A549 (cell line): ENCODE measurements around the gene S100B. TPM values are rescaled to one million over a fixed set of nuclear protein-coding genes. Genes with fewer than 3 reads are reported as not detected.

Experiments
- ATAC-seq, 2 experiments: fragments of 200-7000 bp in 1 of 2; fragments of >200 bp in 1 of 2; cut with Nextera tagmentation in 1 of 2; cut with Tn5 transposase in 1 of 2; 3 replicates each; pipeline versions ENCODE4 v1.8.0 to v1.9.1; 2018 to 2020; ENCODE audit warnings: mild to moderate bottlenecking in 1 of 2, moderate library complexity in 1 of 2
- CTCF ChIA-PET: fragments of 300-600 bp; sonication (Branson Sonifier 250); formaldehyde crosslinking; extraction: SDS; loops from one replicate; lab custom pipeline; 2021; ENCODE audit warnings: antibody characterized with exemption, inconsistent platforms; lab: Yijun Ruan, JAX
- POLR2A ChIA-PET: fragments of 350-600 bp; formaldehyde crosslinking; extraction: SDS; loops from one replicate; lab custom pipeline; 2021; ENCODE audit warnings: antibody characterized with exemption, inconsistent platforms; lab: Yijun Ruan, JAX
- DNase-seq, 2 experiments: peaks; one replicate each; pipeline versions ENCODE4 v3.0.0 to v3.0.0-alpha.2; 2011 to 2016; ENCODE audit warnings: low read depth in 1 of 2, low spot score in 1 of 2
- FAIRE-seq: peaks from 2 replicates; lab custom pipeline; 2011; peaks lifted over from hg19 to GRCh38; lab: Jason Lieb, UNC
- H3K27ac ChIP-seq, 2 experiments: fragments of >200 bp; sonication (Bioruptor Twin); formaldehyde crosslinking; 3 replicates each; pipeline ENCODE4 v1.5.1; 2016 to 2017
- H3K4me1 ChIP-seq: fragments of >200 bp; sonication (Bioruptor Twin); formaldehyde crosslinking; 3 replicates; pipeline ENCODE4 v1.6.1; 2016
- H3K4me2 ChIP-seq: fragments of >200 bp; sonication (Bioruptor Twin); formaldehyde crosslinking; 3 replicates; pipeline ENCODE4 v1.6.1; 2016
- H3K4me3 ChIP-seq: fragments of >200 bp; sonication (Bioruptor Twin); formaldehyde crosslinking; 3 replicates; pipeline ENCODE4 v1.5.1; 2016
- H3K9me3 ChIP-seq: fragments of >200 bp; sonication (Bioruptor Twin); formaldehyde crosslinking; 3 replicates; pipeline ENCODE4 v1.6.1; 2016
- CBX8 ChIP-seq: fragments of 200-600 bp; sonication (generic); IDR thresholded peaks from 2 replicates; pipeline ENCODE4 v1.6.1; 2016
- CHD2 ChIP-seq: fragments of 150-350 bp; IDR thresholded peaks from 2 replicates; pipeline ENCODE4 v1.6.1; 2014; ENCODE audit warnings: low read length; ENCODE audit not compliant: partially characterized antibody
- ESRRA ChIP-seq: fragments of 150-350 bp; IDR thresholded peaks from 2 replicates; pipeline ENCODE4 v1.6.1; 2014; ENCODE audit warnings: mild to moderate bottlenecking, low read length, borderline replicate concordance
- FOSL2 ChIP-seq, 2 experiments: fragments of 450-650 bp in 1 of 2; fragments of >200 bp in 1 of 2; sonication (Bioruptor Twin) in 1 of 2; formaldehyde crosslinking; IDR thresholded peaks; 2 replicates each; pipeline versions ENCODE4 v1.5.0 to v1.6.1; 2016 to 2020; ENCODE audit warnings: mild to moderate bottlenecking in 1 of 2, moderate library complexity in 1 of 2
- HDAC2 ChIP-seq: fragments of 200-600 bp; sonication (generic); IDR thresholded peaks from 2 replicates; pipeline ENCODE4 v1.6.1; 2016
- HOXB5 ChIP-seq: fragments of 250-450 bp; sonication (Bioruptor Pico); IDR thresholded peaks from 2 replicates; pipeline ENCODE4 v1.5.0; 2020; ENCODE audit warnings: mild to moderate bottlenecking, moderate library complexity
- JUNB ChIP-seq: fragments of >200 bp; sonication (Bioruptor Twin); formaldehyde crosslinking; IDR thresholded peaks from 2 replicates; pipeline ENCODE4 v1.6.1; 2016
- KDM1A ChIP-seq: fragments of 200-600 bp; sonication (generic); IDR thresholded peaks from 2 replicates; pipeline ENCODE4 v1.6.1; 2016; ENCODE audit warnings: low read depth, mild to moderate bottlenecking
- MAFK ChIP-seq: fragments of 450-650 bp; IDR thresholded peaks from 2 replicates; pipeline ENCODE4 v1.6.1; 2014; ENCODE audit not compliant: partially characterized antibody
- MAX ChIP-seq: IDR thresholded peaks from 2 replicates; pipeline ENCODE4 v1.6.1; 2012
- NR3C1 ChIP-seq: fragments of >200 bp; sonication (Bioruptor Twin); formaldehyde crosslinking; IDR thresholded peaks from 3 replicates; pipeline ENCODE4 v1.6.1; 2017
- PHF8 ChIP-seq: fragments of 200-600 bp; sonication (generic); IDR thresholded peaks from 2 replicates; pipeline ENCODE4 v1.6.1; 2016; ENCODE audit warnings: low read depth, mild to moderate bottlenecking, antibody characterized with exemption, moderate library complexity, borderline replicate concordance
- POLR2A ChIP-seq: IDR thresholded peaks from 2 replicates; pipeline ENCODE4 v1.6.1; 2012; ENCODE audit warnings: mild to moderate bottlenecking, low read length
- RAD21 ChIP-seq, 2 experiments: fragments of >200 bp in 1 of 2; sonication (Bioruptor Twin) in 1 of 2; formaldehyde crosslinking in 1 of 2; IDR thresholded peaks in 1 of 2; conservative IDR thresholded peaks in 1 of 2; 2 replicates in 1 of 2; 3 replicates in 1 of 2; pipeline ENCODE4 v1.6.1; 2012 to 2018; ENCODE audit warnings: inconsistent platforms in 1 of 2
- RARB ChIP-seq: fragments of 250-450 bp; sonication (Bioruptor Pico); IDR thresholded peaks from 2 replicates; pipeline ENCODE4 v1.8.0; 2021; ENCODE audit warnings: mild to moderate bottlenecking, moderate library complexity
- RCOR1 ChIP-seq: fragments of 150-350 bp; IDR thresholded peaks from 2 replicates; pipeline ENCODE4 v1.6.1; 2014; ENCODE audit warnings: antibody characterized with exemption, low read length, low read depth
- SREBF2 ChIP-seq: fragments of 450-650 bp; IDR thresholded peaks from 2 replicates; pipeline ENCODE4 v1.6.1; 2014; ENCODE audit warnings: mild to moderate bottlenecking, moderate library complexity
- TFCP2L1 ChIP-seq: fragments of 250-450 bp; sonication (Bioruptor Pico); IDR thresholded peaks from 2 replicates; pipeline ENCODE4 v1.5.0; 2021; ENCODE audit warnings: mild to moderate bottlenecking
- TP53 ChIP-seq: fragments of 250-450 bp; sonication (Bioruptor Pico); IDR thresholded peaks from 2 replicates; pipeline ENCODE4 v1.5.0; 2021; ENCODE audit warnings: mild to moderate bottlenecking, moderate library complexity
- USF2 ChIP-seq: fragments of 450-650 bp; IDR thresholded peaks from 2 replicates; pipeline ENCODE4 v1.6.1; 2014; ENCODE audit warnings: antibody characterized with exemption
- ZNF302 ChIP-seq: fragments of 250-450 bp; sonication (Bioruptor Pico); IDR thresholded peaks from 2 replicates; pipeline ENCODE4 v1.9.0; 2021; ENCODE audit warnings: inconsistent platforms, mild to moderate bottlenecking, moderate library complexity
- WGBS: methylation state at CpG from one replicate; pipeline ENCODE4 v1.1.6; 2017; ENCODE audit errors: missing lambda C conversion rate; 5-methylcytosine and 5-hydroxymethylcytosine counted together
- polyA plus RNA-seq, 4 experiments: library from polyadenylated mRNA; depleted of rRNA in 3 of 4; stranded (reverse); fragments of >200 nt; fragmentation: RNase III in 1 of 4; extraction: RNeasy Plus Mini Kit Qiagen cat#74134 plus additional on column Dnase treatment in 1 of 4; gene quantifications; 2 replicates in 3 of 4; 3 replicates in 1 of 4; pipeline ENCODE4 v1.2.3, GENCODE V29; 2011 to 2017
- TF ChIP-seq, protein P1 (sequence below): IDR thresholded peaks from 2 replicates; pipeline ENCODE4 v1.6.1; 2012
- TF ChIP-seq, protein P2 (sequence below): fragments of >200 bp; sonication (Bioruptor Twin); formaldehyde crosslinking; IDR thresholded peaks from 2 replicates; pipeline ENCODE4 v1.6.1; 2016

S100B gene
- polyA plus RNA-seq, 2 of the 4 experiments (the other 2 are of a cell fraction): not detected

GRCh38 chr21:46557469-46557868 is 47.4 kb downstream of the S100B start:
- H3K4me3 ChIP-seq: no peak overlapping the region
- no peak overlapping the region for H3K27ac ChIP-seq
- H3K4me2 ChIP-seq: no peak overlapping the region
- ChIA-PET POLR2A (no interaction called here), CTCF (interaction anchor here (1.3 kb wide), 1 partner anchor 9 kb away, joined by 3 read pairs; no protein-coding TSS in a partner anchor)
- H3K9me3 ChIP-seq: no peaks in the 10 kb centered on the region
- ATAC-seq: no peak
- no peak for TF ChIP-seq MAFK
- TF ChIP-seq HDAC2: no peak
- no peak for TF ChIP-seq MAX
- TF ChIP-seq SREBF2: no peak
- no peak for TF ChIP-seq CHD2
- no peak for FAIRE-seq
- DNase-seq: no peak
- 91% methylated on average over 11 of the region's 14 CpGs for WGBS
- H3K4me1 ChIP-seq: no peaks in the 10 kb centered on the region

DNA sequence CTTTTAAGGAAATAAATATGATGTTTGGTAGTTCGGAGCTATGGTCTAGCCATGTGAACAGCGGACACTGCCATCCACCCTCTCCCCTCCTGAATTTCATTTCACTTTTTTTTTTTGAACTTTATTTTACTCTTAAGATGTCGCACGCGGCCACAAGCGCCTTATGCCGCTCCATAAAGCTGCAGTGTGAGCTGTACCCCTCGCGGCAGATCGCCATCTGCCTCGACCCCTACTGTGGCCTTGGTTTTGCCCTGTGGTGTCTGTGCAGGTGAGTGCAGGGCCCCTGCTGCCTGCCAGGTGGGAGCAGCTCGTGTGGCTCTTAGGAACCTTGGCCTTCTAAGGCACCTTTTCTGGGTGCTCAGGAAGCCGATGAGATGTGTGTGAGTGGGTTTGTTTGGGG is 48.1 kb downstream of the S100B start:
- no peaks in the 10 kb centered on the region for H3K4me1 ChIP-seq
- CTCF ChIA-PET: interaction anchor here (1.3 kb wide), 1 partner anchor 10 kb away, joined by 3 read pairs; no protein-coding TSS in a partner anchor
- TF ChIP-seq ZNF302 (CRISPR knock-in tag) (no peak), TFCP2L1 (CRISPR knock-in tag) (no peak), RCOR1 (no peak), USF2 (no peak), PHF8 (no peak), MAX (no peak), TP53 (CRISPR knock-in tag) (no peak), MAFK (no peak), HOXB5 (no peak), RAD21 (conservative IDR thresholded peaks at IDR 0.05 in 1 of 2, IDR thresholded peaks at IDR 0.05 in 1 of 2) (no peak), POLR2A (no peak), NR3C1 (no peak)
- TF ChIP-seq, protein P1, sequence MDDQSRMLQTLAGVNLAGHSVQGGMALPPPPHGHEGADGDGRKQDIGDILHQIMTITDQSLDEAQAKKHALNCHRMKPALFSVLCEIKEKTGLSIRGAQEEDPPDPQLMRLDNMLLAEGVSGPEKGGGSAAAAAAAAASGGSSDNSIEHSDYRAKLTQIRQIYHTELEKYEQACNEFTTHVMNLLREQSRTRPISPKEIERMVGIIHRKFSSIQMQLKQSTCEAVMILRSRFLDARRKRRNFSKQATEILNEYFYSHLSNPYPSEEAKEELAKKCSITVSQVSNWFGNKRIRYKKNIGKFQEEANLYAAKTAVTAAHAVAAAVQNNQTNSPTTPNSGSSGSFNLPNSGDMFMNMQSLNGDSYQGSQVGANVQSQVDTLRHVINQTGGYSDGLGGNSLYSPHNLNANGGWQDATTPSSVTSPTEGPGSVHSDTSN: no peak
- TF ChIP-seq, all 56 proteins: peak for 0
- Histone ChIP-seq H3K9me3 (no peaks in the 10 kb centered on the region), H3K27ac (no peak overlapping the region), H3K4me2 (no peak overlapping the region), H3K4me3 (no peak overlapping the region)
- POLR2A ChIA-PET: no interaction called here
- WGBS: 91% methylated on average over 13 of the region's 13 CpGs
- FAIRE-seq (no peak), DNase-seq (no peak), ATAC-seq (no peak)

DNA sequence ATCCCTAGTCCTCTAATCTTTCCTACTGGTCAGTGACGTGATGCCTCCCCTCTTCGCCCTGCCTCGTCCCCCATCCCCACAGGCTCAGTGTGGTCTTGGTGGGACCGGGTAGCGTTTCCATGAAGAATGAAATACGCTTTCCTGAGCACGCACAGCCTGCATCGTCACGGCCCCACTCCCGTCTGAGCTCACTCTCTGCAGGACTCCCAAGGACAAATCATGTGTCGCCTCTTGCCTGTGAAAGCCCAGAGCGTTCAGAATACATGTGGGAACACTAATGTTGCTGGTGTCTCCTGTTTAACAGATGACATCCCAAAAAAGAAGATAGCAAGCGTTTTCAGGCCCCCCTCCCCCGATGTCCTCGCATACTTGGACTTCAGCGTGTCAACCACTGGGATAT is 49.2 kb downstream of the S100B start:
- 91% methylated on average over 16 of the region's 16 CpGs for WGBS
- no peaks in the 10 kb centered on the region for H3K4me1 ChIP-seq
- ChIA-PET CTCF (no interaction called here), POLR2A (no interaction called here)
- no peak for FAIRE-seq
- DNase-seq: no peak
- no peak for ATAC-seq
- no peaks in the 10 kb centered on the region for H3K9me3 ChIP-seq
- TF ChIP-seq ESRRA (no peak), FOSL2 (IDR thresholded peaks at IDR 0.05) (no peak), FOSL2 (CRISPR knock-in tag; IDR thresholded peaks at IDR 0.05) (no peak), CHD2 (no peak), RARB (CRISPR knock-in tag) (no peak), CBX8 (no peak), KDM1A (no peak), JUNB (no peak)
- TF ChIP-seq, protein P2, sequence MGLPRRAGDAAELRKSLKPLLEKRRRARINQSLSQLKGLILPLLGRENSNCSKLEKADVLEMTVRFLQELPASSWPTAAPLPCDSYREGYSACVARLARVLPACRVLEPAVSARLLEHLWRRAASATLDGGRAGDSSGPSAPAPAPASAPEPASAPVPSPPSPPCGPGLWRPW: no peak
- no peak overlapping the region for H3K27ac ChIP-seq
- H3K4me3 ChIP-seq: no peak overlapping the region
- H3K4me2 ChIP-seq: no peak overlapping the region
